ENCODE data around the gene GTF3C2.

DNA sequence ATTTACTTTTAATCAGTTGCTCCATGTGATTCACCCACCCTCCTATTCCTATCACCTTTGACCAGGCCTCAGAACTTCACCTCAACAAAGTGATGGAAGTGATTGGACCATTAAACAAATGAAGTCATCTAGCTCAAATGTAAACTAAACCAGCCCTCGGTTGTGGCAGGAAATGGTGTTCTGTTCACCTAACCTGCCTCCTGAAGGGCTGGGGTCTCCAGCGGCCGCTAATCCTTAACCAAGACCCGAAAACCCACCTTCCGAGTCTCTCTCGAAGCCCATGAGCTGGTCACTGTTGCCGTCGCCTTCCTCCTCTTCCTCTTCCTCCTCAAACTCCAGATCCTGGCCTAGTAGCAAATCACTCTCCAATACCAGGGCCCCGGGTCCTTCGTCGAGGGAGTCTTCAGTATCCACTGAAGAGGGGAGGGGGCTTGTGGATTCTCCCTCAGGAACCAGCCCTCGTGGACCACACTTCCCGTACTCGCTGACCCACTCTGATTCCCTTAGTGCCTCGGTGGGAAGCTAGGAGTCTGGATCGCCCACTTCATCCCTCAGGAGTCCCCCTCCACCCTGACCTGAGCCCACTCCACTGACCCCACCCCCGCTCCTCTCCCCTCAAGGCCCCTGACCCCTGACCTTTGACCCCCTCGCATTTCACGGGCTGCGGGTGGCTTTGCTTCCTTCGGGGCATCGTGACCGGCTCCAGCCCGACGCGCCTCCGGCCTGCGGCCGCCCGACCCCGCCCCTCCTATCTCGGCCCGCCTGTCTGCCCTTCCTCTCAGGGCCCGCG lies 23.5 kb upstream of the GTF3C2 start:
- TF ChIP-seq, protein P1, sequence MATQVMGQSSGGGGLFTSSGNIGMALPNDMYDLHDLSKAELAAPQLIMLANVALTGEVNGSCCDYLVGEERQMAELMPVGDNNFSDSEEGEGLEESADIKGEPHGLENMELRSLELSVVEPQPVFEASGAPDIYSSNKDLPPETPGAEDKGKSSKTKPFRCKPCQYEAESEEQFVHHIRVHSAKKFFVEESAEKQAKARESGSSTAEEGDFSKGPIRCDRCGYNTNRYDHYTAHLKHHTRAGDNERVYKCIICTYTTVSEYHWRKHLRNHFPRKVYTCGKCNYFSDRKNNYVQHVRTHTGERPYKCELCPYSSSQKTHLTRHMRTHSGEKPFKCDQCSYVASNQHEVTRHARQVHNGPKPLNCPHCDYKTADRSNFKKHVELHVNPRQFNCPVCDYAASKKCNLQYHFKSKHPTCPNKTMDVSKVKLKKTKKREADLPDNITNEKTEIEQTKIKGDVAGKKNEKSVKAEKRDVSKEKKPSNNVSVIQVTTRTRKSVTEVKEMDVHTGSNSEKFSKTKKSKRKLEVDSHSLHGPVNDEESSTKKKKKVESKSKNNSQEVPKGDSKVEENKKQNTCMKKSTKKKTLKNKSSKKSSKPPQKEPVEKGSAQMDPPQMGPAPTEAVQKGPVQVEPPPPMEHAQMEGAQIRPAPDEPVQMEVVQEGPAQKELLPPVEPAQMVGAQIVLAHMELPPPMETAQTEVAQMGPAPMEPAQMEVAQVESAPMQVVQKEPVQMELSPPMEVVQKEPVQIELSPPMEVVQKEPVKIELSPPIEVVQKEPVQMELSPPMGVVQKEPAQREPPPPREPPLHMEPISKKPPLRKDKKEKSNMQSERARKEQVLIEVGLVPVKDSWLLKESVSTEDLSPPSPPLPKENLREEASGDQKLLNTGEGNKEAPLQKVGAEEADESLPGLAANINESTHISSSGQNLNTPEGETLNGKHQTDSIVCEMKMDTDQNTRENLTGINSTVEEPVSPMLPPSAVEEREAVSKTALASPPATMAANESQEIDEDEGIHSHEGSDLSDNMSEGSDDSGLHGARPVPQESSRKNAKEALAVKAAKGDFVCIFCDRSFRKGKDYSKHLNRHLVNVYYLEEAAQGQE (IDR thresholded peaks at IDR 0.05; ENCODE audit: low read depth): no peak
- TF ChIP-seq EP300 (IDR thresholded peaks at IDR 0.05; ENCODE audit: borderline replicate concordance) (no peak), YY1 (IDR thresholded peaks at IDR 0.05; ENCODE audit: low read depth) (no peak), CEBPB (IDR thresholded peaks at IDR 0.05) (no peak), TAF1 (IDR thresholded peaks at IDR 0.05; ENCODE audit: low read depth) (no peak), RAD21 (IDR thresholded peaks at IDR 0.05; ENCODE audit: low read depth) (no peak), TCF12 (IDR thresholded peaks at IDR 0.05; ENCODE audit: low read depth) (no peak), CREB1 (IDR thresholded peaks at IDR 0.05; ENCODE audit: low read depth) (no peak)

All from Ishikawa (cell line).